Upper lobe of left lung (tissue), 6 donors: ENCODE results near the gene MRPL37. TPM values are rescaled to one million over a fixed set of nuclear protein-coding genes. Genes with fewer than 3 reads are reported as not detected.

Source experiments
- ATAC-seq, 2 donors: fragments of 200-7000 bp; cut with Tn5 transposase; one replicate each; pipeline ENCODE4 v1.9.1; 2022; ENCODE audit warnings: mild to moderate bottlenecking in 2 of 2, moderate library complexity in 2 of 2; ENCODE audit not compliant: low FRiP score in 2 of 2
- DNase-seq, 2 donors: peaks; one replicate each; pipeline ENCODE4 v3.0.0-alpha.2; 2019 to 2020
- H3K27ac ChIP-seq, 4 donors: fragments of 200-600 bp; sonication (generic); one replicate each; pipeline ENCODE4 v1.5.1; 2016 to 2019
- H3K27me3 ChIP-seq, 4 donors: fragments of 200-600 bp; sonication (generic); one replicate each; pipeline ENCODE4 v1.5.1; 2017 to 2019
- H3K36me3 ChIP-seq, 4 donors: fragments of 200-600 bp; sonication (generic); one replicate each; pipeline ENCODE4 v1.5.1; 2016 to 2019
- H3K4me1 ChIP-seq, 4 donors: fragments of 200-600 bp; sonication (generic); one replicate each; pipeline ENCODE4 v1.5.1; 2018 to 2019
- H3K4me3 ChIP-seq, 4 donors: fragments of 200-600 bp; sonication (generic); one replicate each; pipeline ENCODE4 v1.5.1; 2017 to 2019; ENCODE audit warnings: mild to moderate bottlenecking in 2 of 4, moderate library complexity in 1 of 4
- H3K9me3 ChIP-seq, 4 donors: fragments of 200-600 bp; sonication (generic); one replicate each; pipeline ENCODE4 v1.5.1; 2018 to 2019
- EP300 ChIP-seq, 4 donors: sonication (generic); formaldehyde crosslinking; IDR thresholded peaks; one replicate each; pipeline ENCODE4 v1.5.1; 2017; ENCODE audit warnings: antibody characterized with exemption in 4 of 4, control low read depth in 2 of 4
- POLR2A ChIP-seq, 4 donors: fragments of 450-650 bp; IDR thresholded peaks; one replicate each; pipeline ENCODE4 v1.5.1; 2016 to 2017; ENCODE audit warnings: antibody characterized with exemption in 4 of 4, mild to moderate bottlenecking in 2 of 4
- POLR2AphosphoS5 ChIP-seq, 2 donors: sonication (generic); formaldehyde crosslinking; IDR thresholded peaks; one replicate each; pipeline ENCODE4 v1.5.1; 2017; ENCODE audit warnings: antibody characterized with exemption in 2 of 2
- WGBS, 2 donors: methylation state at CpG; one replicate each; pipeline ENCODE4 v1.1.5; 2017 to 2018; 5-methylcytosine and 5-hydroxymethylcytosine counted together
- total RNA-seq, 6 donors: library from RNA; depleted of rRNA in 4 of 6; stranded (reverse); fragments of >200 nt in 4 of 6; gene quantifications; one replicate each; pipeline versions ENCODE4 v1.1.0 to v1.2.1, GENCODE V29; 2016 to 2021
- TF ChIP-seq, protein P1 (sequence below), 6 experiments: fragments of 450-650 bp in 4 of 6; fragments of 200-600 bp in 2 of 6; sonication (generic) in 2 of 6; IDR thresholded peaks; one replicate each; pipeline ENCODE4 v1.5.1; 2016 to 2019; ENCODE audit warnings: antibody characterized with exemption in 6 of 6
- donor health status: DM: no; HTN: no; CAD: no; lungs with moderate emphysema.
- donor health status: DM: no; HTN: yes; CAD: no; lungs with severe emphysema.

The MRPL37 gene
- total RNA-seq, 6 donors from 2014 or later, result 33.2 to 58.2 (median 47.0) TPM

GRCh38 chr1:54221867-54222484, 22.0 kb downstream of the MRPL37 start:
- DNase-seq, result no peak
- H3K27ac ChIP-seq, result no peak overlapping the region
- ATAC-seq, result no peak
- 87 to 94% methylated on average over 5 to 7 of the region's 7 CpGs for WGBS, 2 donors
- H3K4me3 ChIP-seq, result no peak overlapping the region
- peaks cover 10 to 40% (median 24%) of the 10 kb centered on the region in 4 donors for H3K36me3 ChIP-seq
- no peak for TF ChIP-seq POLR2AphosphoS5 (IDR thresholded peaks at IDR 0.05)
- TF ChIP-seq EP300 (IDR thresholded peaks at IDR 0.05), result no peak
- H3K27me3 ChIP-seq, result no peaks in the 10 kb centered on the region
- peaks cover 8 to 18% (median 13%) of the 10 kb centered on the region in 4 donors for H3K4me1 ChIP-seq
- no peaks in the 10 kb centered on the region for H3K9me3 ChIP-seq

GRCh38 chr1:54222711-54223110, 22.7 kb downstream of the MRPL37 start:
- ATAC-seq, result no peak

GRCh38 chr1:54223441-54224202, 23.7 kb downstream of the MRPL37 start:
- WGBS, 2 donors, result 90 to 93% methylated on average over 15 to 16 of the region's 16 CpGs
- Histone ChIP-seq H3K4me3 (no peak overlapping the region), H3K36me3 (peaks cover 0 to 30% (median 12%) of the 10 kb centered on the region in 4 donors), H3K27ac (no peak overlapping the region), H3K4me1 (peaks cover 8 to 23% (median 15%) of the 10 kb centered on the region in 4 donors), H3K9me3 (no peaks in the 10 kb centered on the region), H3K27me3 (no peaks in the 10 kb centered on the region)
- ATAC-seq (no peak), DNase-seq (no peak)
- no peak for TF ChIP-seq POLR2AphosphoS5 (IDR thresholded peaks at IDR 0.05)
- TF ChIP-seq POLR2A (IDR thresholded peaks at IDR 0.05), result no peak
- TF ChIP-seq, protein P1, sequence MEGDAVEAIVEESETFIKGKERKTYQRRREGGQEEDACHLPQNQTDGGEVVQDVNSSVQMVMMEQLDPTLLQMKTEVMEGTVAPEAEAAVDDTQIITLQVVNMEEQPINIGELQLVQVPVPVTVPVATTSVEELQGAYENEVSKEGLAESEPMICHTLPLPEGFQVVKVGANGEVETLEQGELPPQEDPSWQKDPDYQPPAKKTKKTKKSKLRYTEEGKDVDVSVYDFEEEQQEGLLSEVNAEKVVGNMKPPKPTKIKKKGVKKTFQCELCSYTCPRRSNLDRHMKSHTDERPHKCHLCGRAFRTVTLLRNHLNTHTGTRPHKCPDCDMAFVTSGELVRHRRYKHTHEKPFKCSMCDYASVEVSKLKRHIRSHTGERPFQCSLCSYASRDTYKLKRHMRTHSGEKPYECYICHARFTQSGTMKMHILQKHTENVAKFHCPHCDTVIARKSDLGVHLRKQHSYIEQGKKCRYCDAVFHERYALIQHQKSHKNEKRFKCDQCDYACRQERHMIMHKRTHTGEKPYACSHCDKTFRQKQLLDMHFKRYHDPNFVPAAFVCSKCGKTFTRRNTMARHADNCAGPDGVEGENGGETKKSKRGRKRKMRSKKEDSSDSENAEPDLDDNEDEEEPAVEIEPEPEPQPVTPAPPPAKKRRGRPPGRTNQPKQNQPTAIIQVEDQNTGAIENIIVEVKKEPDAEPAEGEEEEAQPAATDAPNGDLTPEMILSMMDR (IDR thresholded peaks at IDR 0.05), result no peak
- no peak for TF ChIP-seq EP300 (IDR thresholded peaks at IDR 0.05)

More at GRCh38 chr1:54222711-54223110, 22.7 kb downstream of the MRPL37 start:
- Histone ChIP-seq H3K4me3 (no peak overlapping the region), H3K9me3 (no peaks in the 10 kb centered on the region), H3K27ac (no peak overlapping the region), H3K27me3 (no peaks in the 10 kb centered on the region), H3K36me3 (peaks cover 2 to 36% (median 16%) of the 10 kb centered on the region in 4 donors), H3K4me1 (peaks cover 8 to 25% (median 15%) of the 10 kb centered on the region in 4 donors)
- DNase-seq, result no peak
- TF ChIP-seq, protein P1 (IDR thresholded peaks at IDR 0.05), result no peak
- TF ChIP-seq POLR2AphosphoS5 (IDR thresholded peaks at IDR 0.05), result no peak
- TF ChIP-seq EP300 (IDR thresholded peaks at IDR 0.05), result no peak
- TF ChIP-seq POLR2A (IDR thresholded peaks at IDR 0.05), result no peak
- WGBS, 2 donors, result 73 to 77% methylated on average over 6 of the region's 6 CpGs

GRCh38 chr1:54224233-54224632, 24.3 kb downstream of the MRPL37 start:
- no peak overlapping the region for H3K4me3 ChIP-seq
- WGBS, 2 donors, result 81 to 98% methylated on average over 6 of the region's 6 CpGs
- peaks cover 0 to 24% (median 10%) of the 10 kb centered on the region in 4 donors for H3K36me3 ChIP-seq
- no peak overlapping the region for H3K27ac ChIP-seq
- DNase-seq, result no peak
- ATAC-seq, result no peak
- H3K27me3 ChIP-seq, result no peaks in the 10 kb centered on the region
- H3K4me1 ChIP-seq, result peaks cover 3 to 18% (median 11%) of the 10 kb centered on the region in 4 donors
- H3K9me3 ChIP-seq, result no peaks in the 10 kb centered on the region
- TF ChIP-seq, protein P1 (IDR thresholded peaks at IDR 0.05), result no peak
- no peak for TF ChIP-seq EP300 (IDR thresholded peaks at IDR 0.05)
- no peak for TF ChIP-seq POLR2AphosphoS5 (IDR thresholded peaks at IDR 0.05)
- TF ChIP-seq POLR2A (IDR thresholded peaks at IDR 0.05), result no peak

- TF ChIP-seq POLR2A (IDR thresholded peaks at IDR 0.05) (no peak), POLR2AphosphoS5 (IDR thresholded peaks at IDR 0.05) (no peak), EP300 (IDR thresholded peaks at IDR 0.05) (no peak)
- TF ChIP-seq, protein P1 (IDR thresholded peaks at IDR 0.05), result no peak
- H3K36me3 ChIP-seq, result peaks cover 0 to 18% (median 8%) of the 10 kb centered on the region in 4 donors
- WGBS, 2 donors, result 87 to 91% methylated on average over 6 of the region's 6 CpGs
These were observed 25.4 kb downstream of the MRPL37 start for GRCh38 chr1:54225378-54225777.

More at GRCh38 chr1:54225378-54225777, 25.4 kb downstream of the MRPL37 start:
- Histone ChIP-seq H3K9me3 (no peaks in the 10 kb centered on the region), H3K27ac (no peak overlapping the region), H3K4me3 (no peak overlapping the region), H3K4me1 (peaks cover 0 to 14% (median 4%) of the 10 kb centered on the region in 4 donors), H3K27me3 (no peaks in the 10 kb centered on the region)
- no peak for ATAC-seq
- DNase-seq, result no peak
